EH (cell line): Measurements from ENCODE around the gene ATP8B3.

Source experiments
- DNase-seq: peaks from one replicate; pipeline ENCODE4 v3.0.0-alpha.2; 2015; ENCODE audit warnings: low read depth

The ATP8B3 gene

DNA sequence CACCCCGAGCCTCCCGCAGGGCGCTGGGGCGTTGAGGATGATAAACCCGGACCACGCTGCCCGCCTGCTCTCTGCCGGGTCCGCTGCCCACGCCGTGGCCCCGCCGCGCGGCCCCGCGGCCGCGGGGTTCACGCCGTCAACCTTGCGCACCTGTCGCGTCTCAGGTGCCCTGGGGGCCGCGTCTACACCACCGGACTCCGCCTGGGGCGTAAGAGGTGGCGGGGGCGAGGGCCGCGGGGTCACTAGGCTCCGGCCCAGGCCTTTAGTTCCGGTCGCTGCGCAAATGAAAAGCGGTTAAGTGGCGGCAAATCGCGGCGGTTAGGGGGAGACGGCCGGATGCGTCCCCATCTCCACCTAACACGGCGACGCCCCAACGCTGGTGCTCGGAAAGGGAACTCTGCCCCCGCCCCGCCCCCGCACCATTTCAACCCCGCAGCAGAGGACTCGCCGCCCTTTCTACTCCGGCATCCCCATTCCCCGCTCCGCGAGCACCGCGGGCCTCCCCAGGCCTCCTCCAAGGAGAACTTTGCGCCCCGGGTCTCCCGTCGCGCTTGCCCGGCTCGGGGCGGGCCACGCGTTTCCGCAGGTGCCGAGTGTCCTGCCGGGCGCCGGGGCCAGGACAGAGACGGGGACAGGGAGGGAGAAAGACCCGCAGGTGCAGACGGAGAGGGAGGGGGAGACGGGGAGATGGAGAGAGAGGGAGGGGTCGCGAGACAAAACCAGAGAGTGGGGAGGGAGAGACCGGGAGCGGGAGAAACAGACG is 54.4 kb downstream of the ATP8B3 start:
- no peak for DNase-seq

DNA sequence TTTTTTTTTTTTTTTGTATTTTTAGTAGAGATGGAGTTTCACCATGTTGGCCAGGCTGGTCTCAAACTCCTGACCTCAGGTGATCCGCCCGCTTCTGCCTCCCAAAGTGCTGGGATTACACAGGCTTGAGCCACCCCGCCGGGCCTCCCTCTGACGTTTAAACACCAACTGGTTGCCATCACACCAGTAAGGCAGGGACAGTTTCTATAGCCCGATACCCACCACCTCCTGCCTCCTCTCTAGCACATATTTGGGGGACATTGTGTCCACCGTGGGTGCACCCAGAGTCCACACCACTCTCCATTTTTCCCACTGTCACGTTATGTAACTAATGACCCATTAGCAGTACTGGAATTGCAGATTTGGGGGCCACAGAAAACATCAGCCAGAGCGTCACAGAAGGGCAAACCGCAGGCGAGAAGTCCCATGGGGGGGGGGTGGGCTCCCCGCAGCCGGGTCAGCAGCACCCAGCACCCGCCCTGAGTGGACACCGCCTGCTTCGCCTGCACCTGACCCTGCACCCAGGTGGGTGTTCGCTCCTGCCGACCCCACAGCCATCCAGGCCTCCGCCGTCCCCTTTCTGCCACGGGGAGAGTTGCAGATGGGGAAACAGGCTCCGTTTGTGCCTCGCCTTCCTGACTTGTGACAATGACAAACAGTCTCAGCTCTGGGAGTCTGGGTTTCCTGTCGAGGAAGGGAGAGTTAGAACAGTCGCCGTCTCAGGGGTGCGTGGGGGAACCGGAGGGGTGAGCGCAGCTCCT is 55.2 kb downstream of the ATP8B3 start:
- no peak for DNase-seq

DNA sequence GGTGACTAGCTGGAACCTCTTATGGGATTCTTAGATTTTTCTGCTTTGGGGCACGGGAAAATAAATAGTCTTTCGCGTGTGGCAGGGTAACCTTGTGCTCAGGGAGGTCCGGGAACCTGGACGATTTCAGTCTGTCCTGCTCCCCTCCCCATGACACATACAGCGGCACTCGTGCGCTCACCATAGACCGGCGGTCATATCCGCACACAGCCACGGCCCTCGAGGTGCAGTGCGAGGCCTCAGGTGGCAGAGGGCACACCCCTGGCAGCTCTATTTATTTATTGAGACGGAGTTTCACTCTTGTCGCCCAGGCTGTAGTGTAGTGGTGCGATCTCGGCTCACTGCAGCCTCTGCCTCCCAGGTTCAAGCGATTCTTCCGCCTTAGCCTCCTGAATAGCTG is 55.8 kb downstream of the ATP8B3 start:
- DNase-seq = no peak

DNA sequence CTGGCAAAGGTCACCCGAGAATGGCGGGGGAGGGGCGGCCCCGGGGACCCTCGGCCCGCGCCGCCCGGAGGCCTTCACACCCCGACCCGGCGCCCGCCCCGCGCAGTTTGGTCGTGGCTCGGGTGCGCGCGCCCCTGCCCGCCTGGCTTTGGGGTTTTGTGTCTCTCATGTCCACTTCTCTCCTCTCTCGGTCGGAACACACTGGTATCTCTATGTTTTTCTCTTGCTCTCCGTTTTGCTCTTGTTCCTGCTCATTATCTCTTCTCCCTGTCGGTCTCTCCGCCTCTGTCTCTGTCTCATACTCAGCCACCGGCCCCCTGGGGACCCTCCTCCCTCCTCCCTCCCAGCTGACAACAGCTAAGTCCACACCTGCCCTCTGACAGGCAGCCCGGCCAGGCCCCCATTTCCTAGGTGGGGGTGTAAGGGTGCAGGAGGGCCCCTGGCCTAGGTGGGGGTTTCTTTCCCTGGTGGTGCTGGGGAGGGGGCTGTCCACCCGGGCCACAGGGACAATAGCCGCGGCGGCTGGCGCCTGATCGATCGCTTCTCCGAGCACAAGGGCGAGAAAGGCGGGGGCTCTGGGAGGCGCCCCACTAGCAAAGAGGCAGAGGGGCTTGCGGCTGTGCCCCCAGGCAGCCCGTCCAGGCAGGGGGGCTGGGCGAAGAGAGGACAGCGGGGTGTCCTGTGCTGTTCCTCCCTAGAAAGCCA is 56.5 kb downstream of the ATP8B3 start:
- no peak for DNase-seq

DNA sequence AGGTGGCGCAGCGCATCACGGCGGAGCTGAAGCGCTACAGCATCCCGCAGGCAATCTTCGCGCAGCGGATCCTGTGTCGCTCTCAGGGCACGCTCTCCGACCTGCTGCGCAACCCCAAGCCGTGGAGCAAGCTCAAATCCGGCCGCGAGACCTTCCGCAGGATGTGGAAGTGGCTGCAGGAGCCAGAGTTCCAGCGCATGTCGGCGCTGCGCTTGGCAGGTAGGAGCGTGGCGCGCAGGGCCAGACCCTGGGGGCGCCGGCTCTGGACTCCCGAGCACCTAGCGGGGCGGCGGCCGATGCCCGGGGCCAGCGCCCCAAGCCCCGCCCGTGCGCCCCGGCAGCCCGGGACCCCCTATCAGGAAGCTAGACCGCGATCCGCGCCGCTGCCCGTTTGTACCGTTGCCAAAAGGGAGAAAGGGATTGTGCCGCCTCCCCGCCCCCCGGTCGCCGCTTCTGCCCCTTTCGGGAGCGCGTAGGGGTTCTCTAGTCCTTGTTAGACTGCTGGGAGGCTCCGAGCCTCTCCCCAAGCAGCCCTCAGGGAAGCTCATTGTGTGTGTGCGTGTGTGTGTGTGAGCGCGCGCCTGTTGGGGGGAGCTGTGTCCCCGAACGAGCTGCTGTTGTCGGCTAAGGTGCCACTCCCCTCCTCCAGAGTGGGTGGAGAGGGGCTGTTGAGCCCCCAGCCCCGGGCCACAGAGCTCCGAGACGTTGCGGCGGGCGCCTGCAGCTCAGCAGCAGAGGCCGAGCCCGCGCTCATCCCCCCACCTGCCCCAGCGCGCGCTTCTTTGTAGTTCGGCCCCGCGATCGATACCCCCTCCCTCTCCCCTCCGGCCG is 57.2 kb downstream of the ATP8B3 start:
- DNase-seq = no peak

DNA sequence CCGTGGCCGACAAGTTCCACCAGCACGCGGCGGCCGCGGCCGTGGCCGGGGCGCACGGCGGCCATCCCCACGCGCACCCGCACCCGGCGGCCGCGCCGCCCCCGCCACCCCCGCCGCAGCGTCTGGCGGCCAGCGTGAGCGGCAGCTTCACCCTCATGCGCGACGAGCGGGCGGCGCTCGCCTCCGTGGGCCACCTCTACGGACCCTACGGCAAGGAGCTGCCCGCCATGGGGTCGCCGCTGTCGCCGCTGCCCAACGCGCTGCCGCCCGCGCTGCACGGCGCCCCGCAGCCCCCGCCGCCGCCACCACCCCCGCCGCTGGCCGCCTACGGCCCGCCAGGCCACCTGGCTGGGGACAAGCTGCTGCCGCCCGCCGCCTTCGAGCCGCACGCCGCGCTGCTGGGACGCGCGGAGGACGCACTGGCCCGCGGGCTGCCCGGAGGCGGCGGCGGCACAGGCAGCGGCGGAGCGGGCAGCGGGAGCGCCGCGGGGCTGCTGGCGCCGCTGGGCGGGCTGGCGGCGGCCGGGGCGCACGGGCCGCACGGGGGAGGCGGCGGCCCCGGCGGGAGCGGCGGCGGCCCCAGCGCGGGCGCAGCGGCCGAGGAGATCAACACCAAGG is 57.9 kb downstream of the ATP8B3 start:
- no peak for DNase-seq

DNA sequence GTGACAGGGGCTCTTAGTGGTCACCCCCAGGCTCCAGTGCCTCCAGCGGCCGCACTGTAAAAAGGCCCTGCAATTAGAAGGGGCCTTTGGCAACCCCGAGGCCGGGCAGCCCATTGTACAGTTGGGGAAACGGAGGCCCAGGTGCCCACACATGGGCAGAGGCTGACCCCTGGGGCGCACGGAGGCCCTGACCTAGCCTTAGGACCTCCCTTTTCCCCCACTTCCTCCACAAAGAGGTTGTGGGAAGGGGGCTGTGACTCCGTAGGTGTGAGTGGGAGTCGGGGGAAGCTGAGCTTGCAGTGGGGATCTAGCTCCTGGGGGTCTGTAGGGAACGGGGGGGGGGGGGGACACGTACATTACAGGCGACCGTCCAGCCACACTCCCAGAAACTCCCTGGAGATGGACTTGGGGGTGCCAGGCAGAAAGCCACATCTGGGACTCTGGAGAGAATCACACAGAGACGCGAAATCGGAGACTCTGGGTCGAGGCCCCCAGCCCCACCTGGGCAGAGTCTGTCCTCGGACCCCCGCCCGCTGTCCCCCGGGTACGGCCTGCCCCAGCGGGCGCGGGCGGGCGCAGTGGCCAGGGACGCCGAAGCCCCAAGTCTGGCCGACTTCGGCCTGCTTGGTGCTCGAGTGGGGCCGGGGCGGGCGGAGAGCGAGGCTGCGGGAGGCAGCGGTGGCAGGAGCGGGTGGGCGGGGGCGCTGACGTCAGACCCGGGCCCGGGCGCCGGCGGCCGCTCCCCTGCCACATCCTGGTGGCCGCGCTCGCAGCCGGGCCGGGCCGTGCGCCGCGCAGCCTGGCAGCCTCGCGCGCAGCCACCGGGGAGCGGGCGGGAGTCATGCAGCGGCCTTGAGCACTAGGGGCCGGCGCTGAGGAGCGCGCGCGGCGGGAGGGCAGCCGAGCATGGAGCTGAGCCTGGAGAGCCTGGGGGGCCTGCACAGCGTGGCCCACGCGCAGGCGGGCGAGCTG is 59.0 kb downstream of the ATP8B3 start, which contains the start of gene ONECUT3:
ONECUT3 (plus strand) TSS at position 750 of the 972 bp plus-strand sequence; CDS start at position 907, 157 bp downstream.
- peak; percentile 13 for DNase-seq

DNA sequence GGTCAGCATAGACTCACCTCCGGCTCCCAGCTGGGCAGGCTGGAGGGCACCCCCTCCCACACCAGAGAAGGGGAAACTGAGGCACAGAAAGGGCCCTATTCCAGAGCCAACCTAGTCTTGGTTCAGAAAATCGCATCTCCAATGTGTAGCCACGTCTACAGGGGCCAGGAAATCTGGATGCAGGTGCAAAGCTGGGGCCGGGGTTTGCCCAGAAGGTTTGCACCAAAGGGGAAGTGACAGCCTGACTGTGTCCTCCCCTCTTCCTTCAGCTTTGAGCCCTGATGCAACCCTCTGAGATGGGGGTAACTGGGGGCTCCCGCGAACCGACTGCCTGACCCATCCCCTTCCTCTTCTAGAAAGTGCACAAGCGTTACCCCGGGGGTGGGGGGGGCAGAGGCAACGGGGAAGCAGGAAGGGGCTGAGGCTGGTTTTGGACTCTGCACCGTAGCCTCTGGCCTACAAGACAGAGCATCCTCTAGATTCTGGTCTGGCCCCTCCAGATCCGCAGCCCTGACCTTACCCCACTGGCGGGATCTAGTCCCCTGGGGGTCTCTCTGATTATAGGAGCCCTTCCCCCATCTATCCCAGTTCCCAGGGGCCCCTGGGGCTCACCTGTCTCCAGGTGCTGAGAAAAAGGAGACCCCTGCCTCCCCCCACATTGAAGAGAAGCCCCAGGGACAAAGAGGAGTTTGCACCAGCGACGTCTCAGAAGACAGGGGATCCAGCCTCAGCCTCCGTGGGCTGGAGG is 59.9 kb downstream of the ATP8B3 start:
- DNase-seq = no peak

DNA sequence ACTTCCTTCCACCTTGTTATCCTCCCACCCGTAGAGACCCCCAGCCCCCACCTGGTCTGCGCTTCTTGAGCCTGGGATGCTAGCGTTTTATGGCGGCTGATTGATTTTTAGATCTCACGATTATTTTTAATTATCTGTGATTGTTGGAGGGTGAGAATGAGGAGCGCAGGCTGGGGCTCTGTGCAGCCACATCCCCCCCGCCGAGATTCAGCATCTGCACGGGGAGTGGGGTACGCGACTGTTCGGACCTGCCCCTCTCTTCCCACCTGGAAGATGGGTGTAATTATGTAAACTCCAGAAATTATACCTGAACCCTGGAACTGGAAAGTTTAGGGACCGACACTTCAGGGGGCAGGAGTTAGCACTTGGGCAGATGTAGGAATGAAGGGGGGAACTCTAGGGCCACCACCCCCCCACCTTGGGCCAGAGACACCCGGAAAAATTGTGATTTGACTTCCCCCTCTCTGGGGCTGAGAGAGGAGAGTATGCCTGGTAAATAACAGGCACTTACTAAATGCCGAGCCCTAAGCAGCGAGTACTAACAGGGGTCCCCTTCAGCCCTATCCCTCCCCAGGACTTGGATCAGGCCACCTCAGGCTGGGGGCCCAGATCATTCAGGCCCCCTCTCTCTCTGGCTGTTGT is 60.6 kb downstream of the ATP8B3 start:
- no peak for DNase-seq

DNA sequence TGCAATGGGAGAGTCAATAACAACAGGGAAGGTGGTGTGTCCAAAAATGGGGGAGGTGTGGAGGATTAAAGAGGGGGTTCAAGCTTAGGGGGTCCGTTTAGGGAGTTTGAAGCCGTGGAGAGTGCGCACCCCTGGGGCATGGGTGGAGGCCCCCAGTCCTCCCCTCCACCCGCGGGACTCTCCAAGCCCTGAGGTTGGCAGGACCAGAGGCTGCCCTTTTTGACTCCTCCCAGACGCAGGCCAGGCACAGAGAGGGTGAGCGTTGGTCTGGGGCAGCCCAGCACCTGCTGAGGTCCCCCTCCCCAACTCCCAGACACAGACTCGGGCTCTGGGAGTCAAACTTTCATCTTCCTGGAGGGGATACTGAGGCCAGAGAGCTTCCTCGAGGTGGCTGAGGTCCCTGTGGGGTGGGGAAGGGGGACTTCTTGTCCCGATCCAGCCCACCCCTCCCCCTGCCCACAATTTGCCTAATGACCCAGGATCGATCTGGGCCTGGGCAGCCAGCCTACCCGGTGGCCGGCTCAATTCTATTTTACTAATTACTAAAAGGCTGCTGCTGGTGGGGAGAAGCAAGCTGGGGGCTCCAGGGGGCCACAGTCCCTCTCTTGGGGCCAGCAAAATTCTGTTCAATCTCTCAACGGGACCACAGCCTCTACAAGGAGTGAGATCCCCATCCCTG is 61.6 kb downstream of the ATP8B3 start:
- DNase-seq = no peak

DNA sequence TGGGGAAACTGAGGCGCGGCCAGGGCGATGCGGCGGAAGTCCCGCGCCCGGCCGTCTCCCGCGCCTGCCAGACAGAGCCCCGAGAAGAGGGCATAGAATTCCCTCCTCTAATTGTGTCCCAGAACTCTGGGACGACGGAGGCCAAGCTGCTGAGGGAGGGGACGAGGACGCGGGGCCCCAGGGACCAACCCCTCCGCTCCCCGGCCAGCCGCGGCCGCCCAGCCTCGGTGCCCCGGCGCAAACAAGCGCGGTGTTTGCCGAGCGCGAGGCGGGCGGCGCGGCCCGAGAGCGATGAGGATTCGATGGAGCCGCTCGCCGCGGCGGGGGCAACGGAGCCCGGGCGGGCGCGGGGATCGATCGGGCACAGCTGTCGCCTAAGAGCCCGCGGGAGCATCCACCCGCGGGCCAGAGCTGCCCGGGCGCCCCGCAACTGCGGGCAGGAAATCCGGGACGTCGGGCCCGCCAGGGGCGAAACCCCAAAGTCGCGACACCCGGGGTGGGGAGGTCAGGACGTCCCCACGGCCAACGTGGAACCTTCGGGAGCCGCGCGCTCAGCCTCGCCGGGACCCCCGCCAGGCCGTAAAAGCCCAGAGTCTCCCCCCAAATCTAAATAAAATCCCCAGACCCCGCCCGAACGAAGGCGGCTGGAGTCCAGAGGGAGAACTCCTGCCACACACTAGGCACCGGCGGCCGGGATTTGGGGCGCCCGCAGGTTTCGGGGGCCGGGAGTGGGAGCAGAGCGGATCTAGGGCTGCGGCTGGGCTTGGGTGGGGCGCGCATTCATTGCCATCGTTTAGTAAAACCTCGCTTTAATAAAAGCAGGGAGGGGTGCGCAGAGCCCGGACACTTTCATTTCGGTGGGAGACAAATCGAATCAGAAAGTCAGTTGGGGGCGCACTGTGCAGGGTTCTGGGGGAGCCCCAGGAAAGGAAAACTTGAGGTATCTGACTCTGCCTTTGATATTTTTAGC is 62.4 kb downstream of the ATP8B3 start:
- DNase-seq = no peak

DNA sequence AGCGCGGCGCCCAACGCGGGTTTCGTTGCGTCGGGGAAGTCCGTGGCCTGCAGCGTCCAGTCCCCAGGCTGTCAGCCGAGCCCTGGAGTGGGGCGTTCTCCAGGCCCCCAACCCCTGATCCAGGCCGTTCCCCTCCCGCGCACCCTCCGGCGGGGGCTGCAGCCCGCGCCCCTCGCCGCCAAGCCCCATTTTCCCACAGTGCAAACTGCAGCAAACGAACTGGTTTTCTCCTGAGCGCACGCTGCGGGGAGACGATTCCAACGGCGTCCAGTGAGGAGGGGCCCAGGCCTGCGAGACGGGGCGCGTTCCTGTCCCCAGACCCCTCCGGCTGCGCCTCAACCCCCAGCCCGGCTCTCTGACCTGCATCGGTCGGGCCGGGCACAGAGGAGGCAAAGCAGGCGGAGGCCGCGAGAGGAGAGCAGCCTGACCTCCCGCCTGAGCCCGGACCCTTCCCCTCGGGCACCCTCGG is 63.2 kb downstream of the ATP8B3 start:
- DNase-seq = no peak

DNA sequence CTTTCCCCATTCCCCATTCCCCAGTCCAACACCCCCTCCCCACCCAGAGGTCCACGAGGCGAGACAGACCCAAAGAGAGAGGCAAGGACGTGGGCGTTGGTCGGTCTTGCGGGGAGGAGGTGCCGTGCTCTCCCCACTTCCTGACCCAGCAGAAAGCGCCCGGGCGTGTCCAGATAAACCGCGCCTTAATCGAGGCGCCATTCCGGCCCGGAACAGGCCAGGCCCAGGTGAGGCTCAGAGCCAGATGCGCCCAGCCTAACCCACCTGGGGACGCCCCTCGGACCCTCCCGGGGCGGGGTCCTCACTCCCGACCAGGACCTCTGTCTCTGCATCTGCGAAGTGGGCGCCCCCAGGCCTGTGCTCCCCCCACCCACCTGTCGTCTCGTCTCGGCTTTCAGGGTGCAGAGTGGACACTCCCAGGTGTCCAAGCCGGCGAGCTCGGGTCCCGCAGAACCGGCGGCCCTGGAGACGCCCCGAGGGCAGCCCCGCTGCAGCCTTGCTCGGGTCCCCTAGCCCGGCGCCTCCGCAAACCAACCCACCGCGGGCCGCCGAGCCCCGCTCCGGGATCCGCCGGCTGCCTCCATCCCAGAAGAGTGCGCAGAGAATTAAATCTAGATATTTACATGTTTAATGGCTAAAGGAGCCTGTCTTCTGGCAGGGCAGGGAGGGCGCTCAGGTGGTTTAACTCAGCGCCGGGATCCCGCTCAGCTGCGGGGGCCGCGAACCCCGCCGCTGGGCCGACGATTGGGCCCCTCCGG is 63.8 kb downstream of the ATP8B3 start:
- no peak for DNase-seq

DNA sequence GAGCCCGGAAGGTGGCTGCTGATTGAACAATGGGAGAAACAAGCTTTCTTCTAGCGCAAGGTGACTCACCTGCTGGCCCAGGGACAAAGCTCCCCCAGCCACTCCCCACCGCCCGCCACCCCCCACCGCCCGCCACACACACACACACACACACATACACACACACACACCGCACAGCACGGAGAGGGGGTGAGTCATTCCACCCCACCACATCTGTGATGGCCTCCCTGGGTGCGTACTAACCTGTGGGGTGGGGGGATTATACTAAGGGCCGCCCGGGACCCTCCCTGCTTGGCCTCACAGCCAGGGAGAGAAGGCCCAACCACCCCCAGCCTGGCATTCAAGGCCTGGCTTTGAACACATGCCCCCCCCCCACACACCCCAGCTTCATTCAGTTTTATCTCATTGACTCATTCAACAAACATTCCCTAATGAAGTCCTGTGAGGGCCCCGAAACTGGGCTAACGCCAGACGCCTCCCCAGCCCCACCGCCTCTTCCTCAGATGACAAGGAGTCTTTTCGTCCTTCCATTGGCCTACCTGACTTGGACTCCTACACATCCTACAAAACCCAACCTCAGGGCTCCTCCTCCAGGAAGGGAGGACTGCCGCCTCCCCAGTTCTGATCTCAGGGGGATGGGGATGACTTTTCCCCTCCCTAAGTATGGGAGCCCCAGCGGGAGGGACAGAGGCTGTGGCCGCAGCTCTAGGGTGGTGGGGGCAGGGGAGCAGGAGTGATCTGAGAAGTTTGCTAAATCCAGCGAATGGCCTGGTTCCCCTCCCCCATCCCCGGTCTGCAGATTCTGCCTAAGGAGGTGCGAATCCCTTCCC is 64.6 kb downstream of the ATP8B3 start:
- peak; percentile 87 for DNase-seq
